HepG2 (cell line): ENCODE measurements around the gene PON1. TPM values are rescaled to one million over a fixed set of nuclear protein-coding genes. Genes with fewer than 3 reads are reported as not detected.

Source experiments
- ATAC-seq: fragments of 200-7000 bp; cut with Tn5 transposase; 3 replicates; pipeline ENCODE4 v1.9.1; 2020; ENCODE audit warnings: mild to moderate bottlenecking, moderate library complexity
- BruUV-seq: library from RNA; stranded (reverse); fragments of 400-500 nt; replicated peaks from 2 replicates; lab custom pipeline; 2021; lab: Mats Ljungman, UMichigan
- CTCF ChIA-PET: fragments of 300-600 bp; formaldehyde crosslinking; extraction: SDS; loops from one replicate; lab custom pipeline; 2021; ENCODE audit warnings: low total read pairs, inconsistent platforms, low intra/inter-chr PET ratio; lab: Yijun Ruan, JAX
- POLR2A ChIA-PET: fragments of 350-600 bp; sonication (Branson Sonifier 250); formaldehyde crosslinking; loops from one replicate; lab custom pipeline; 2020; ENCODE audit warnings: antibody characterized with exemption, inconsistent platforms; lab: Yijun Ruan, JAX
- DNase-seq: peaks from one replicate; pipeline ENCODE4 v3.0.0-alpha.2; 2015; ENCODE audit warnings: low spot score
- FAIRE-seq: peaks from 3 replicates; lab custom pipeline; 2011; peaks lifted over from hg19 to GRCh38; lab: Jason Lieb, UNC
- H2AFZ ChIP-seq: one replicate; pipeline ENCODE4 v1.6.1; 2011; ENCODE audit warnings: low read length, inconsistent platforms
- H3K27ac ChIP-seq: fragments of 300-600 bp; 3 replicates; pipeline ENCODE4 v1.8.0; 2011; ENCODE audit warnings: mixed run types, mild to moderate bottlenecking, mixed read lengths, low read length, inconsistent platforms; ENCODE audit not compliant: insufficient read depth; ENCODE audit errors: extremely low read length
- H3K27me3 ChIP-seq, 2 experiments: fragments of 200-600 bp in 1 of 2; 2 replicates in 1 of 2; 3 replicates in 1 of 2; pipeline versions ENCODE4 v1.6.0 to v1.8.0; 2011; ENCODE audit warnings: low read length in 2 of 2, mild to moderate bottlenecking in 2 of 2, moderate library complexity in 2 of 2, inconsistent platforms in 1 of 2; ENCODE audit not compliant: insufficient read depth in 2 of 2, control insufficient read depth in 1 of 2
- H3K36me3 ChIP-seq, 2 experiments: fragments of 200-600 bp in 1 of 2; replicated peaks in 1 of 2; 2 replicates in 1 of 2; 3 replicates in 1 of 2; pipeline versions ENCODE4 v1.5.1 to v1.8.0; 2011; ENCODE audit warnings: low read length in 2 of 2, inconsistent platforms in 1 of 2; ENCODE audit not compliant: insufficient read depth in 2 of 2, control insufficient read depth in 1 of 2
- H3K4me1 ChIP-seq: 2 replicates; pipeline ENCODE4 v1.5.1; 2012; ENCODE audit warnings: low read length, inconsistent platforms; ENCODE audit not compliant: insufficient read depth
- H3K4me2 ChIP-seq: 2 replicates; pipeline ENCODE4 v1.6.0; 2011; ENCODE audit warnings: low read depth, low read length, inconsistent platforms
- H3K4me3 ChIP-seq, 3 experiments: fragments of 200-600 bp in 1 of 3; sonication (generic), shearing (Covaris generic) in 1 of 3; replicated peaks in 1 of 3; 2 replicates each; pipeline ENCODE4 v1.5.1; 2011 to 2016; ENCODE audit warnings: low read length in 3 of 3, inconsistent platforms in 2 of 3, low read depth in 2 of 3, mild to moderate bottlenecking in 2 of 3, control low read depth in 1 of 3, mixed read lengths in 1 of 3; ENCODE audit not compliant: insufficient read depth in 1 of 3
- H3K79me2 ChIP-seq: one replicate; pipeline ENCODE4 v1.6.1; 2011; ENCODE audit warnings: low read length, inconsistent platforms; ENCODE audit not compliant: insufficient read depth
- H3K9ac ChIP-seq: 2 replicates; pipeline ENCODE4 v1.6.0; 2011; ENCODE audit warnings: mild to moderate bottlenecking, low read depth, low read length, inconsistent platforms; ENCODE audit not compliant: insufficient read depth
- H3K9me3 ChIP-seq: 2 replicates; pipeline ENCODE4 v1.5.1; 2012; ENCODE audit warnings: mild to moderate bottlenecking, low read length
- H4K20me1 ChIP-seq: 2 replicates; pipeline ENCODE4 v1.6.0; 2011; ENCODE audit warnings: inconsistent platforms, mild to moderate bottlenecking, low read length, moderate library complexity; ENCODE audit not compliant: insufficient read depth
- KAT8 ChIP-seq: IDR thresholded peaks from 2 replicates; pipeline ENCODE4 v1.6.1; 2016; ENCODE audit warnings: missing genetic modification reagents, missing compliant biosample characterization
- TCF12 ChIP-seq, 2 experiments: fragments of 450-650 bp in 1 of 2; sonication (generic) in 1 of 2; formaldehyde crosslinking in 1 of 2; IDR thresholded peaks; 2 replicates each; pipeline versions ENCODE4 v1.6.1 to v1.8.0; 2017 to 2022; ENCODE audit warnings: antibody characterized with exemption in 1 of 2, mild to moderate bottlenecking in 1 of 2, missing genetic modification reagents in 1 of 2, moderate library complexity in 1 of 2
- TGIF2 ChIP-seq: IDR thresholded peaks from 2 replicates; pipeline ENCODE4 v1.6.1; 2016; ENCODE audit warnings: control low read depth, missing compliant biosample characterization
- ZFP36L1 ChIP-seq: sonication (generic); formaldehyde crosslinking; IDR thresholded peaks from 2 replicates; pipeline ENCODE4 v1.8.0; 2022; ENCODE audit warnings: mild to moderate bottlenecking, missing genetic modification reagents, moderate library complexity
- ZNF550 ChIP-seq: sonication (generic); formaldehyde crosslinking; IDR thresholded peaks from 2 replicates; pipeline ENCODE4 v1.4.0; 2020; ENCODE audit warnings: mild to moderate bottlenecking, missing genetic modification reagents, borderline replicate concordance
- ZNF816 ChIP-seq: sonication (generic); formaldehyde crosslinking; IDR thresholded peaks from 2 replicates; pipeline ENCODE4 v1.8.0; 2022; ENCODE audit warnings: missing genetic modification reagents, mild to moderate bottlenecking, borderline replicate concordance
- WGBS: methylation state at CpG from one replicate; pipeline ENCODE4 v1.1.6; 2017; ENCODE audit warnings: low lambda C conversion rate; 5-methylcytosine and 5-hydroxymethylcytosine counted together
- in situ Hi-C: cut with HindIII; loops from 2 replicates; pipeline ENCODE4 v1.10.0; 2017; ENCODE audit warnings: low pct_unique_long_range_greater_than_20kb; ENCODE audit not compliant: extremely low pct_ligation_motif_present
- intact Hi-C: fragments of 100-400 bp; cut with micrococcal nuclease; formaldehyde crosslinking; loops from one replicate; pipeline ENCODE4 v1.10.0; 2022; ENCODE audit not compliant: unreplicated experiment
- polyA plus RNA-seq, 8 experiments: library from polyadenylated mRNA; depleted of rRNA in 3 of 8; stranded (reverse) in 7 of 8; unstranded in 1 of 8; fragments of >200 nt; fragmentation: Illumina TruSeq in 4 of 8; extraction: Trizol in 4 of 8; gene quantifications; 2 replicates each; pipeline versions ENCODE4 v1.2.1 to v1.2.3, GENCODE V29; 2011 to 2016; ENCODE audit warnings: low read depth in 4 of 8, missing spikeins in 1 of 8, mixed read lengths in 1 of 8; ENCODE audit not compliant: insufficient read depth in 1 of 8
- total RNA-seq, 5 experiments: library from RNA; depleted of rRNA; stranded (reverse); fragments of >200 nt; fragmentation: Illumina TruSeq; extraction: Trizol; gene quantifications; 2 replicates each; pipeline ENCODE4 v1.2.3, GENCODE V29; 2016; ENCODE audit warnings: low read depth in 1 of 5
- TF ChIP-seq, protein P1 (sequence below): IDR thresholded peaks from 2 replicates; pipeline ENCODE4 v1.6.1; 2016; ENCODE audit warnings: missing compliant biosample characterization, missing genetic modification reagents, borderline replicate concordance

Gene PON1
- total and polyA plus RNA-seq, 2 of the 13 experiments (the other 11 are each of a cell fraction or from before 2014, with no cell fraction given): 0.27 to 0.57 TPM

DNA sequence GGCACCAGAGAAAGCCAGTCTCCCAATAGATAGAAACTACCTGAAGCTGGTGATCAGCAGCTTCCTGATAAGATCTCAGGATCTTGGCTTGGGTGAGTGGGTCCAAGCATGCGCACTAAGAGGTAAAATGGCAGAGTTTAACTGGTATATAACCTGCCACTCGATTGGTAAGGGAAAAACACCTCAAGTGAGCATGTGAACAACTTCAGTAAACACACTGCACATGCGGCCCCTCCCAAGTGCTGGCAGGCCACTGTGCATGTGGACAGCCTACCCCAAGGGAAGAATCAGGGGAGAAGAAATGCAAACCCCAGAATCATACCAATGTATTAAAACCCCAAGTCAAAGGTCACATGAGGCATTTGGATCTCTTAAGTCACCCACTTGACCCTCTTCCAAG lies 17.7 kb upstream of the PON1 start:
- Histone ChIP-seq H3K9ac (no peak overlapping the region), H3K36me3 (no peaks in the 10 kb centered on the region), H4K20me1 (no peaks in the 10 kb centered on the region), H3K9me3 (no peaks in the 10 kb centered on the region), H3K4me1 (peaks cover 13% of the 10 kb centered on the region), H3K79me2 (no peaks in the 10 kb centered on the region), H3K4me3 (no peak overlapping the region), H2AFZ (no peak overlapping the region), H3K27ac (no peak overlapping the region), H3K4me2 (no peak overlapping the region), H3K27me3 (no peaks in the 10 kb centered on the region)
- BruUV-seq: no TSS peak
- DNase-seq (no peak), FAIRE-seq (no peak), ATAC-seq (no peak)
- in situ Hi-C loops: loop anchor here (5.0 to 25.0 kb wide), 2 partner anchors 135 to 345 kb away; no protein-coding TSS in a partner anchor
- ChIA-PET POLR2A (no interaction called here), CTCF (interaction anchor here (0.6 to 3.2 kb wide), 2 partner anchors 135 to 171 kb away, joined by 3 to 21 read pairs; no protein-coding TSS in a partner anchor)
- no peak for TF ChIP-seq ZNF816 (CRISPR knock-in tag)
- no peak for TF ChIP-seq KAT8 (CRISPR knock-in tag)
- intact Hi-C loops: no loop called here
- 72% methylated on average over 3 of the region's 3 CpGs for WGBS

DNA sequence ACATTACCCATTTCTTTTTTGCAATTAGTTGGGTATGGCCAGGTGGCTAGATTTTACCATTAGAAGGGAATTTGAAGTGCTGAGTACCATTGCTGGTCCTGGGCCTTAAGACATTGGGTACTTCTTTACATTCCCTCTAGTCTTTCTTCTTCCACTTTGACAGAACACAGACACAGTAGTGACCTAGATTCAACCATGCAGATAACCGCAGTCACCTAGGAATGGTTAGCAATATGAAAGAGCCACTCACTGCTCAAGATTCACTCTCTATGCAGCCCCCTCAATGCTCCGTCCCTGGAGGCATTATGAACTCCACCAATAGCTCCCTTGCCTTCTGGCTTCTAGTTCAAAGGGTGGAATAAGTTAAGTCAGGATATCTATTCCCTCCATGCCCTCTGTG lies 16.2 kb upstream of the PON1 start:
- ATAC-seq (no peak), DNase-seq (no peak), FAIRE-seq (no peak)
- BruUV-seq: no TSS peak
- H3K9ac ChIP-seq: no peak overlapping the region
- WGBS: 42% methylated on average over 2 of the region's 2 CpGs
- H3K27ac ChIP-seq: no peak overlapping the region
- no peaks in the 10 kb centered on the region for H3K27me3 ChIP-seq
- H3K4me2 ChIP-seq: no peak overlapping the region
- ChIA-PET POLR2A (no interaction called here), CTCF (no interaction called here)
- peaks cover 13% of the 10 kb centered on the region for H3K4me1 ChIP-seq
- H3K9me3 ChIP-seq: no peaks in the 10 kb centered on the region
- in situ Hi-C loops (loop anchor here (5.0 to 25.0 kb wide), 2 partner anchors 137 to 347 kb away; no protein-coding TSS in a partner anchor), intact Hi-C loops (no loop called here)
- no peaks in the 10 kb centered on the region for H4K20me1 ChIP-seq
- H2AFZ ChIP-seq: no peak overlapping the region
- H3K36me3 ChIP-seq: no peaks in the 10 kb centered on the region
- no peak overlapping the region for H3K4me3 ChIP-seq
- no peaks in the 10 kb centered on the region for H3K79me2 ChIP-seq
- TF ChIP-seq ZFP36L1 (CRISPR knock-in tag) (no peak), ZNF550 (no peak), TGIF2 (CRISPR knock-in tag) (no peak), TCF12 (IDR thresholded peaks at IDR 0.05) (no peak), TCF12 (CRISPR knock-in tag; IDR thresholded peaks at IDR 0.05) (no peak)
- TF ChIP-seq, protein P1, sequence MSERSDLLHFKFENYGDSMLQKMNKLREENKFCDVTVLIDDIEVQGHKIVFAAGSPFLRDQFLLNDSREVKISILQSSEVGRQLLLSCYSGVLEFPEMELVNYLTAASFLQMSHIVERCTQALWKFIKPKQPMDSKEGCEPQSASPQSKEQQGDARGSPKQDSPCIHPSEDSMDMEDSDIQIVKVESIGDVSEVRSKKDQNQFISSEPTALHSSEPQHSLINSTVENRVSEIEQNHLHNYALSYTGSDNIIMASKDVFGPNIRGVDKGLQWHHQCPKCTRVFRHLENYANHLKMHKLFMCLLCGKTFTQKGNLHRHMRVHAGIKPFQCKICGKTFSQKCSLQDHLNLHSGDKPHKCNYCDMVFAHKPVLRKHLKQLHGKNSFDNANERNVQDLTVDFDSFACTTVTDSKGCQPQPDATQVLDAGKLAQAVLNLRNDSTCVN (CRISPR knock-in tag): no peak
